SJCRH30 (cell line): ENCODE measurements around the gene WDR89. TPM values are rescaled to one million over a fixed set of nuclear protein-coding genes. Genes with fewer than 3 reads are reported as not detected.
"Not testable (repeated sequence)": the region's sequence is repeated elsewhere in the genome, so short reads cannot be mapped to it uniquely, and the experiment has no call there.

Experiments used
- DNase-seq, 2 experiments: peaks; one replicate each; pipeline ENCODE4 v3.0.0-alpha.2; 2015 to 2020
- H3K27ac ChIP-seq: fragments of 250-450 bp; sonication (Bioruptor Pico); 2 replicates; pipeline ENCODE4 v1.5.1; 2020; ENCODE audit warnings: mild to moderate bottlenecking, moderate library complexity
- H3K27me3 ChIP-seq: fragments of 250-450 bp; sonication (Bioruptor Pico); 2 replicates; pipeline ENCODE4 v1.5.1; 2020; ENCODE audit warnings: mild to moderate bottlenecking, moderate library complexity
- H3K36me3 ChIP-seq: fragments of 250-450 bp; sonication (Bioruptor Pico); 2 replicates; pipeline ENCODE4 v1.5.1; 2020; ENCODE audit warnings: mild to moderate bottlenecking, moderate library complexity
- H3K4me1 ChIP-seq: fragments of 250-450 bp; sonication (Bioruptor Pico); 2 replicates; pipeline ENCODE4 v1.5.1; 2020; ENCODE audit warnings: mild to moderate bottlenecking, moderate library complexity
- H3K4me3 ChIP-seq: fragments of 250-450 bp; sonication (Bioruptor Pico); 2 replicates; pipeline ENCODE4 v1.5.1; 2020; ENCODE audit warnings: mild to moderate bottlenecking, moderate library complexity
- H3K9me3 ChIP-seq: fragments of 250-450 bp; sonication (Bioruptor Pico); replicated peaks from 2 replicates; pipeline ENCODE4 v1.5.1; 2020; ENCODE audit warnings: mild to moderate bottlenecking, moderate library complexity
- total RNA-seq: library from RNA; depleted of rRNA; stranded (reverse); fragments of >200 nt; shearing (Covaris generic); gene quantifications from 2 replicates; pipeline ENCODE4 v1.2.3, GENCODE V29; 2014

WDR89 gene
- total RNA-seq, 1 experiment from 2014 or later = 15.7 TPM

DNA sequence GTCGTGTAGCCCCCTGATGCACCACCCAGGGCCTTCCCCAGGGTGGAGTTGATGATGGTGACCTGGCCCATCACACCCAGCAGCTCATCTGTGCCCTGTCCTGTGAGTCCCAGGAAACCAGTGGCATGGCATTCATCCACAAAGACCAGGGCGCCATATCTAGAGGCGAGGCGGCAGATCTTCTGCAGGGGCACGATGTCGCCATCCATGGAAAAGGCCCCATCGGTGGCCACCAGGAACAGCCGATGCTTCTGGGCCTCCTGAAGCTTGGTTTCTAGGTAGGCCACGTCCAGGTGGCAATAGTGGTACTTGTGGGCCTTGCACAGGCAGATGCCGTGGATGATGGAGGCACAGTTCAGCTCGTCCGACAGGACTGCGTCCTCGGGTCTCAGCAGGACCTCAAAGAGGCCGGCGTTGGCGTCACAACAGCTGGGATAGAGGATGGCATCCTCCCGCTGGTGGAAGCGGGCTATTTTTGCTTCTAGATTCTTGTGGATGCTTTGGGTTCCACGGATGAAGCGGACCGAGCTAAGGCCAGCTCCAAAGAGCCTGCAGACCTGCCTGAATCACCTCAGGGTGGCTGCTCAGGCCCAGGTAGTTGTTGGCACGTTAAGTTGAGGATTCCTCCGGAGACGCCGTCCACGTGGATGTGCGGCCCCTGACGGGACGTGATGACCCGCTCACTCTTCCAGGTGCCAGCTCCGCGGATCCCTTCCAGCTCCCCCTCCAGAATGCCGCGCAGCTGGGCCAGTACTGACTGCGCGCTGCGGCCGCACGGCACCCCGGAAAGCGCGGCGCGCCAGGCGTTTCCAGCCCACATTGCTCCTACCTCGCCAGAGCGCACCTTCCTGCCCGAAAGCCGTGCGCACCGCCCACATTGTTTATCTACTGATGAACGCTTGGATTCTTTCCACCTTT lies 47.0 kb downstream of the WDR89 start:
- Histone ChIP-seq H3K36me3 (peaks cover 19% of the 10 kb centered on the region), H3K4me3 (no peak overlapping the region), H3K4me1 (no peaks in the 10 kb centered on the region), H3K9me3 (no peaks in the 10 kb centered on the region; the same call in 1 of the 2 replicates), H3K27ac (no peak overlapping the region), H3K27me3 (no peaks in the 10 kb centered on the region)
- no peak for DNase-seq

- H3K4me1 ChIP-seq, DNase-seq, H3K27me3 ChIP-seq, H3K36me3 ChIP-seq, H3K27ac ChIP-seq, H3K4me3 ChIP-seq, H3K9me3 ChIP-seq: not testable (repeated sequence)
Observed at GRCh38 chr14:63583046-63583445, 58.6 kb downstream of the WDR89 start.

GRCh38 chr14:63581491-63581890 lies 60.2 kb downstream of the WDR89 start:
- H3K27me3 ChIP-seq = no peaks in the 10 kb centered on the region
- H3K36me3 ChIP-seq = no peaks in the 10 kb centered on the region

GRCh38 chr14:63578300-63578699 lies 63.4 kb downstream of the WDR89 start:
- H3K36me3 ChIP-seq = no peaks in the 10 kb centered on the region
- H3K27me3 ChIP-seq = no peaks in the 10 kb centered on the region
- no peak overlapping the region for H3K27ac ChIP-seq
- no peak overlapping the region for H3K4me3 ChIP-seq
- no peaks in the 10 kb centered on the region for H3K4me1 ChIP-seq
- H3K9me3 ChIP-seq = no peaks in the 10 kb centered on the region
- no peak for DNase-seq

More at GRCh38 chr14:63581491-63581890, 60.2 kb downstream of the WDR89 start:
- no peaks in the 10 kb centered on the region for H3K9me3 ChIP-seq
- H3K4me1 ChIP-seq = no peaks in the 10 kb centered on the region
- no peak overlapping the region for H3K4me3 ChIP-seq
- H3K27ac ChIP-seq = no peak overlapping the region
- DNase-seq = no peak

DNA sequence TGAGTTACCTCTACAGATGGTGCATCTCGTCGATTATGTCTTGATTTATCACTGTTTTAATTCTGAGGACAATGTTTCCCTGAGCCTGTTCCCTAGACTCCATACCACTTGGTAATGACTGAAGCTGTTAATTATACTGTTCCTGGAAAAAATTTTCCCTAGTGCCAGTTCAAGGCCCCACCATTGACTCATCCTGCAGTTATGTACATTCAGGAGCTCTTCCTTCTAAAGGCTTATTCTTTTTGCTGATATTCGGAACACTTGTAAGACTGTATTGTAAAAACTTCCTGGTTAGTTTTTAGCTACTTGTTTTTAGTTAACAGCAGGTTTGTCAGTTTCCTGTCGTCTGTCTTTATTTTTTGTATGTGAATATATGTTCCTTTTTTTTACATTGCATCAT lies 68.1 kb downstream of the WDR89 start:
- Histone ChIP-seq H3K27ac (no peak overlapping the region), H3K27me3 (no peaks in the 10 kb centered on the region), H3K9me3 (no peaks in the 10 kb centered on the region), H3K4me3 (no peak overlapping the region), H3K4me1 (no peaks in the 10 kb centered on the region), H3K36me3 (no peaks in the 10 kb centered on the region)
- DNase-seq = no peak

DNA sequence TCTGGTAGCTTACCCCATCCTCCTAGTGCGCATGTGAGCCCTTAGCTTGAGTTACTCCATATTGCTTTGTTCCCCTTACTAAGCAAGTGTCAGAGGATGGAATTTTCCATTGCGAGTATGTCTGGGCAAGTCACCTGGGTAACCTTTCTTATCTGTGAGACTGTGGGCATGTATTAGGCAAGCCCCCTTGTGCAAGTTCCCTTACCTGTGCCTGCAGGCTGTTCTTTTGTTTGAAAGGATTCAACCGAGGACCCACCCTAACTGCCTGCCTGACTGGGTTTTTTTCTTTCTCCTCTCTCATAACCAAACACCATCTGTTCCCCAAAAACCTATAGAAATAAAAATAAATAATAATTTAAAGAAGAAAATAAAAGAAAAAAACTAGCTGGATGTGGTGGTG lies 76.2 kb downstream of the WDR89 start:
- Histone ChIP-seq H3K4me1 (no peaks in the 10 kb centered on the region), H3K36me3 (no peaks in the 10 kb centered on the region), H3K4me3 (no peak overlapping the region), H3K27ac (no peak overlapping the region), H3K9me3 (no peaks in the 10 kb centered on the region), H3K27me3 (no peaks in the 10 kb centered on the region)
- no peak for DNase-seq

GRCh38 chr14:63564318-63564717 lies 77.4 kb downstream of the WDR89 start:
- no peak overlapping the region for H3K4me3 ChIP-seq
- no peak overlapping the region for H3K27ac ChIP-seq
- no peaks in the 10 kb centered on the region for H3K36me3 ChIP-seq
- no peaks in the 10 kb centered on the region for H3K27me3 ChIP-seq
- no peaks in the 10 kb centered on the region for H3K9me3 ChIP-seq
- H3K4me1 ChIP-seq = no peaks in the 10 kb centered on the region
- no peak for DNase-seq

DNA sequence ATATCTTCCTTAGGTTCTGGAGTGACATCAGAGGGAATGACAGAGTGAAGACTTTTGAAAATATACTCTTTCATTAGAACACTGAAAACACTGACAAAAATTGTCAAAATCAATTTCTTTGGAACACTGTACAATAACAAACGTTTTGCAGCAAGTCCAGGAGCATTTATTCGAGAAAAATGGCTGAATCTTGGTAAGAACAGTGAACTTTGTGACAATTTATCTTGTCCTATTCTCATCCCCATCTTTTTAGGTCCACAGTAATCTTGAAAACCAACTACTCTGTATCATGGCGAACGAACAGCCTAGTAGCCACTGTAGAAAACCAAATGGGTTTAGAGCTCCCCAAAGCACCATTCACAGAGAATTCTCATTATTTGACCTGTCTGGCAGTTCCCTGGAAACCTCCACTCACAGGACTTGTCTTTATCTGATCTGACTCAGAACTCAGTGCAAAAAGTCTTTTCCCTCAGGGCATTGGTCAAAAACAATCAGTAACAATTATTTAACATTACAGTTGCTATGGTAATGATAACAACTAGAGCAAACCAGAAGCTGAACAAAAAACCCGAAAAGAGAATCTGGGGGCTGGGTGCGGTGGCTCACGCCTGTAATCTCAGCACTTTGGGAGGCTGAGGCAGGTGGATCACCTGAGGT lies 78.2 kb downstream of the WDR89 start:
- Histone ChIP-seq H3K36me3 (no peaks in the 10 kb centered on the region), H3K9me3 (no peaks in the 10 kb centered on the region), H3K4me1 (no peaks in the 10 kb centered on the region), H3K27me3 (no peaks in the 10 kb centered on the region), H3K27ac (no peak overlapping the region), H3K4me3 (no peak overlapping the region)
- DNase-seq = no peak

GRCh38 chr14:63562405-63562804 lies 79.3 kb downstream of the WDR89 start:
- Histone ChIP-seq H3K4me1 (no peaks in the 10 kb centered on the region), H3K36me3 (no peaks in the 10 kb centered on the region), H3K27ac (no peak overlapping the region), H3K9me3 (no peaks in the 10 kb centered on the region), H3K27me3 (no peaks in the 10 kb centered on the region), H3K4me3 (no peak overlapping the region)
- DNase-seq = no peak

DNA sequence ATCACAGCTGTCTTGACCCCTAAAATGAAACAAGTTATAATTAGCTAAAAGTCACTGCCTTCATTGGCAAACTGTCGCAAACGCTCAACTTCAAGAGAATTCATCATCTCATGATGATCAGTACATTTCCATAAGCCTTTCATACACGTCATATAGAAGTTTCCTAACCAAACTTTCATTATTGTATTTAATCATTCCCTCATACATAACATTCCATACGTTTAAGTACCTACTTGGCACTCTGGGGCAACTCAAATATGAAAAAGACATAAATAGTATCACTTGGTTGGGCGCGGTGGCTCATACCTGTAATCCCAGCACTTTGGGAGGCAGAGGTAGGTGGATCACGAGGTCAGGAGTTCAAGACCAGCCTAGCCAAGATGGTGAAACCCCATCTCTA lies 86.1 kb downstream of the WDR89 start:
- no peak overlapping the region for H3K4me3 ChIP-seq
- H3K9me3 ChIP-seq = no peaks in the 10 kb centered on the region
- no peaks in the 10 kb centered on the region for H3K4me1 ChIP-seq
- H3K27me3 ChIP-seq = no peaks in the 10 kb centered on the region; the same call in 1 of the 2 replicates
- no peak overlapping the region for H3K27ac ChIP-seq
- no peaks in the 10 kb centered on the region for H3K36me3 ChIP-seq
- DNase-seq = no peak

DNA sequence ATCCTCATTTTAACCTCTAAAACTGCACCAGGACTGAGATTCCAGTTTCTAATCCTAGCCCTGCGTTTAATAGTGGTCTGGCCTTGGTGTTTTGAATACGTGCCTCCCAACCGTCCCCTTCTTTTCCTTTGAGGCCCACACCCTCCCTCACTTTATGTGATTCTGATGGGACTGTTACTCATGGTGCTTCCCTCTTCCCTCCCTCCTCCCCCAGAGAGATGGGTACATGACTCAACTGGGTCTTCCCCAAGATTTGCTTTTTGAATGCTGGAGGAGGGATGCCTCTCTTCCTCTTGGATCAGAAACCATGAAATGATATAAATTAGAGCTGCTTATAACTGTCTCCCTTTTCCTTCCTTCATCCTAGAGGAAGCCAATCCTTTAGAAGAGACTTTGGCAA lies 90.3 kb downstream of the WDR89 start:
- Histone ChIP-seq H3K27ac (no peak overlapping the region), H3K4me1 (no peaks in the 10 kb centered on the region), H3K9me3 (no peaks in the 10 kb centered on the region), H3K27me3 (no peaks in the 10 kb centered on the region; the same call in 1 of the 2 replicates), H3K4me3 (no peak overlapping the region), H3K36me3 (no peaks in the 10 kb centered on the region)
- DNase-seq = no peak

DNA sequence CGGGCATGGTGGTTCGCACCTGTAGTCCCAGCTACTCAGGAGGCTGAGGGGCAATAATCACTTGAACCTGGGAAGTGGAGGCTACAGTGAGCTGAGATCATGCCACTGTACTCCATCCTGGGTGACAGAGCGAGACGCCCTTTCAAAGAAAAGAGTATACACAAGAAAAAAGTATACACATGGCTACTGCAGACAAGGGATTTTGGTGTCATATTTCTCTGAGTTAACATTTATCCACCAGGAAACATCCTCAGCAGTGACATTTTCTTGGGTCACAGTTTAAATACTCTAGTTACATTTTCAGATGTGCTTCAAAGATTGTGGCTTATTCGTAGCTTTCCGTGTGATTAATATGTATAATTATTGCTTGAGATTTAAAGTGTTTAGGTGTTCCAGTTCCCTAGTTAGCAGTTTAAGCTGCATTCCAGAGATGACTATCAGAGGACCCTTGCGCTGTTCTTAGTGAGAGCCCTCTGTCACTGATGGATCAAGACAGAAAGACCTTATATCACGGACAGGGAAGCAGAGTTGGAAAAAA lies 93.8 kb downstream of the WDR89 start:
- Histone ChIP-seq H3K9me3 (no peaks in the 10 kb centered on the region), H3K27ac (no peak overlapping the region), H3K4me3 (no peak overlapping the region), H3K4me1 (peaks cover 4% of the 10 kb centered on the region), H3K36me3 (no peaks in the 10 kb centered on the region), H3K27me3 (no peaks in the 10 kb centered on the region; the same call in 1 of the 2 replicates)
- DNase-seq = no peak
